GM19240 (cell line): ENCODE results near the gene ZBED6.
"Not testable (repeated sequence)": the region's sequence is repeated elsewhere in the genome, so short reads cannot be mapped to it uniquely, and the experiment has no call there.

Source experiments
- DNase-seq: peaks from one replicate; pipeline ENCODE4 v3.0.0; 2011; ENCODE audit warnings: low spot score; ENCODE audit not compliant: insufficient read length

ZBED6 gene, protein sequence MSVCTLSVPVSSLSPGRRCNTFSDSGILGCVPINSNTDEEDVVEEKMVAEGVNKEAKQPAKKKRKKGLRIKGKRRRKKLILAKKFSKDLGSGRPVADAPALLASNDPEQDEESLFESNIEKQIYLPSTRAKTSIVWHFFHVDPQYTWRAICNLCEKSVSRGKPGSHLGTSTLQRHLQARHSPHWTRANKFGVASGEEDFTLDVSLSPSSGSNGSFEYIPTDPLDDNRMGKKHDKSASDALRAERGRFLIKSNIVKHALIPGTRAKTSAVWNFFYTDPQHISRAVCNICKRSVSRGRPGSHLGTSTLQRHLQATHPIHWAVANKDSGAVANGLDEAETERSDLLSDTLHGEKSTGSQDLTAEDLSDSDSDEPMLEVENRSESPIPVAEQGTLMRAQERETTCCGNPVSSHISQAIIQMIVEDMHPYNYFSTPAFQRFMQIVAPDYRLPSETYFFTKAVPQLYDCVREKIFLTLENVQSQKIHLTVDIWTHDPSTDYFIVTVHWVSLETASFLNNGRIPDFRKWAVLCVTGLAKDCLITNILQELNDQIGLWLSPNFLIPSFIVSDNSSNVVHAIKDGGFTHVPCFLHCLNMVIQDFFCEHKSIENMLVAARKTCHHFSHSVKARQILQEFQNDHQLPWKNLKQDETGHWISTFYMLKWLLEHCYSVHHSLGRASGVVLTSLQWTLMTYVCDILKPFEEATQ (N-terminal part only)

DNA sequence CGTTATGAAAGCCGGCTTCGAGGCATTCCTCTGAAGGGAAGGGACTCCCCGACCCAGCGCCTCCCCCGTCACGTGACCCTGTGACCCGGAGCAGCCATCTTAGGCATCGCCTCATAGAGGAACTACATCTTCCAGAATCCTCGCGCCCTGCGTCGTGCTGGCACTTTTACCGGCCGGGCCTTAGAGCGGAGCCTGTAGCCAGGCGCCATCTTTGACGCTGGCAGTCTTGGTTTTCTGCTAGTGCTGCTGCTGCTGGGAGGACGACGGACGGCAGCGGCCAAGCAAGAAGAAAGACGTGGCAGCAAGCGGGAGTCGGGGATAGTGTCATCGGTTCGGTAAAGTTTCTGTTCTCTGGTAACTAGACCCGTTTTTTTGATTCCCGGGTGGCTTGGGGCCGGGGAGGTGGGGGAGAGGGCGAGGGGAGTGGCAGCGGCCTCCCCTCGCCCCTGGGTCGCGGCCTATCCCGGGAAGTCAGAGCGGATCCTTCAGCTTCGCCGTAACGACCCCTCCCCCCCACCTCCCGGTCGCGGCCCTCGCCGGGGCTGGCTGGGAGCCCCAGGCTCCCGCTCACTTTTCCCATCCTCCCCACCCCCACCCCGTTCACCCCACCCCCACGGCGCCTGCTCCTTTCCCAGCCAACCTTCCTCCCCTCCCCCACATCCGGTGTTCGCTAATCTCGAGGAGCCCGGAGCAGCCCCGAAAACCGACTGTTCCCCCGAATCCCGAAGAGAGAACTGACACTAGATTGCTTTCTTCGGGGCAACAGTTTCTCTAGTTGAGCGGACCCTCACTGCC lies at the start of gene ZBED6, which contains the start of gene ZC3H11A:
Gene ZBED6, plus strand, starts transcription at position 183 of the 795 bp plus-strand sequence. CDS start 1,900 bp downstream, outside the sequence.
Gene ZC3H11A, plus strand, starts transcription at position 183 of the 795 bp plus-strand sequence. CDS start 21,448 bp downstream, outside the sequence.
- peak; percentile 96 for DNase-seq

DNA sequence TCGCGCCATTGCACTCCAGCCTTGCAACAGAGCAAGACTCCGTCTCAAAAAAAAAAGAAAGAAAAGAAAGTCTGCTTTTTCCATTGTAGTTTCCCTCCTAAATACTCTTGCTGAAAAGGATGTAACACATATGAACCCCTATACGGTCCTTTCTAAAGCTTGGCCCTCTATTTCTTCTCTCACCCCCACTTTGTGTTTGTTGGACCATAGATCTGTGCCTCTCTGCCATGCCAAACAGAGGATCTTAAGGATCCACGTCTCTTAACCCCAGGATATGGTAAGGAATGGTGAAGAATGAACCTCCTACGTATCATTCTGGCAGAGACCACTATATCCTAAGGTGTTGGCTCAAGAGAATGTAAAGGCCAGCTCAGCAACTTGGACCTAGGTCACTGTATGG lies 49.1 kb upstream of the ZBED6 start:
- DNase-seq = no peak

DNA sequence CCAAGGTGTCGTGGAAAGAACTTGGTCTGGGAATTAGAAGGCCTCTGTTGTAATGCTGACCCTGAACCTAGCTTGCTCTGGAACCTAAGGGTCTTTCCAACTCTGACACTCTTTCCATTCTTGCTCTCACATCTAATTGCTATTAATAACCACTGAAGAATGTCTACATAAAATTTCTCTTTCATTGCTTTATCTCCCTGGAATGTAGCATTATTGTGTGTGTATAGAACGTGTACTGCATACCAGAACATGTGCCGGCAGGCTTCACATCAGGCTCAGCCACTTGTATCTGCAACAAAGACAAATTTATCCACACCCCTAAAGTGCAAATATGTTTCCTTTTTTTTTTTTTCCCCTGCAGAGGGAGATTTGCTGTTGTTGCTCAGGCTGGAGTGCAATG lies 44.4 kb upstream of the ZBED6 start:
- DNase-seq = no peak

DNA sequence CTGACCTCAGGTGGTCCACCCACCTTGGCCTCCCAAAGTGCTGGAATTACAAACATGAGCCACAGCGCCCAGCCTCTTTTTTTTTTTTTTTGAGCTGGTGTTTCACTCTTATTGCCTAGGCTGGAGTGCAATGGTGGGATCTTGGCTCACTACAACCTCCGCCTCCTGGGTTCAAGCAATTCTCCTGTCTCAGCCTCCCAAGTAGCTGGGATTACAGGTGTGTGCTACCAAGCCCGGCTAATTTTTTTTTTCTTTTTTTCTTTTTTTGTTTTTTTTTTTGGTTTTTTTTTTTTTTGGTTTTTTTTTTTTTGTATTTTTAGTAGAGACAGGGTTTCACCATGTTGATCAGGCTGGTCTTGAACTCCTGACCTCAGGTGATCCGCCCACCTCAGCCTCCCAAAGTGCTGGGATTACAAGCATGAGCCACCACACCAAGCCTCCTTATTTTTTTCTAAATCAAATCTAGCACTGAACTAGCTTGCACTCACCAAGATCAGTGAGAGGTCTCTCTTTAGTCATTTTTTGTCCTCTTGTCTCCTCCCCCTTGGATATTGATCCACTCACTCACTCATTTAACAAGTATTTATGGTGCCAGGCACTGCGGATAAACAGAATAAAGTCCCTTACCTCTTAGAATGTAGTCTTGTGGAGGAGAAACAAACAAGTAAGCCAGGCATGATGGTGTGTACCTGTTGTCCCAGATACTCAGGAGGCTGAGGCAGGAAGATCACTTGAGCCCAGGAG lies 43.6 kb upstream of the ZBED6 start:
- not testable (repeated sequence) for DNase-seq

DNA sequence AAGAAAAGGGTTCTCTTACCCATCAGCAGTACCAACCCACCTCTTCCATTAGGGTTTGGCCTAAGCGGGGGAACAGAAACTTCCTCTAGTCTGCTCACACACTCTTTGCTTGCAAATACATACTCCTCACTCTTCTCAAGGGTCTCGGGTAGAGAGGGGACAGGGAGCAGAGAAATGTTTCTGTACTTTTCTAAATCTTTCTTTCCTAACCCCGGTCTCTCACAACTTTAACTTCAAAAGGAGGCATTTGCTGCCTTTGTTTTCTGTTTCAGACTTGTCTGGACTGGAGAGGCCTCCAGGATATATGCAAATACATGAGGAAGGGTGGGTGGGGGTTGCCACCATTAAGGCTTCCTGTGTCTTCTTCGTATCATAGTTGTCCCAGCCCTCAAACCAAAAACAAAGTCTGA lies 41.0 kb upstream of the ZBED6 start:
- no peak for DNase-seq

DNA sequence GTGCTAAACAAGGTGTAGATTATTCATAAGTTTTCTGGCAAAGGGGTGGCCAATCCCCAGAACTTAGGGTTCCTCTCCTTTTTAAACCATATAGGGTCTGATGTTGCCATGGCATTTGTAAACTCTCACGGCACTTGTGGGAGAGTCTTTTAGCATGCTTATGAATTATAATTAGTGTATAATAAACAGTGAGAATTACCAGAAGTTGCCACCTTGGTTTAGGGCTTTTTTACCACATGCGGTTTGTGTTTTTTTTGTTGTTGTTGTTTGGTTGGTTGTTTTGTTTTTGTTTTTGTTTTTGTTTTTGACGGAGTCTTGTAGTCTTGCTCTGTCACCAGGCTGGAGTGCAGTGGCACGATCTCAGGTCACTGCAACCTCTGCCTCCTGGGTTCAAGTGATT lies 39.4 kb upstream of the ZBED6 start:
- DNase-seq = no peak

DNA sequence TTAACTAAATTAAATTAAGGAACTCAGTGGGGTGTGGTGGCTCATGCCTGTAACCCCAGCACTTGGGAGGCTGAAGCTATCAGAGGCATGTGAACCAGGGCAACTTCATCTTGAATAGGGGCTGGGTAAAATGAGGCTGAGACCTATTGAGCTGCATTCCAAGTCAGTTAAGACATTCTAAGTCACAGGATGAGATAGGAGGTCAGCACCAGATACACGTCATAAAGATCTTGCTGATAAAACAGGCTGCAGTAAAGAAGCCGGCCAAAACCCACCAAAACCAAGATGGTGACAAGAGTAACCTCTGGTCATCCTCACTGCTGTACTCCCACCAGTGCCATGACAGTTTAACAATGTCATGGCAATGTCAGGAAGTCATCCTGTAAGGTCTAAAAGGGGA lies 36.7 kb upstream of the ZBED6 start:
- DNase-seq = not testable (repeated sequence)

DNA sequence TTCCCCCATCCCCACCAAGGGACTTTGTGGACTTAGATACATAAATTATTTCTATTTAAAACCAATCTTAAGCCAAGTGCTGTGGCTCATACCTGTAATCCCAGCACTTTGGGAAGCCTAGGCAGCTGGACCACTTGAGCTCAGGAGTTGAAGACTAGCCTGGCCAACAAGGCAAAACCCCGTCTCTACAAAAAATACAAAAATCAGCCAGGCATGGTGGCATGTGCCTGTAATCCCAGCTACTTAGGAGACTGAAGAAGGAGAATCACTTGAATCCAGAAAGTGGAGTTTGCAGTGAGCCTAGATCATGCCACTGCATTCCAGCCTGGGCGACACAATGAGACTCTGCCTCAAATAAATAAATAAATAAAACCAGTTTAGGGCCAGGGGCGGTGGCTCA lies 34.9 kb upstream of the ZBED6 start:
- DNase-seq = no peak

DNA sequence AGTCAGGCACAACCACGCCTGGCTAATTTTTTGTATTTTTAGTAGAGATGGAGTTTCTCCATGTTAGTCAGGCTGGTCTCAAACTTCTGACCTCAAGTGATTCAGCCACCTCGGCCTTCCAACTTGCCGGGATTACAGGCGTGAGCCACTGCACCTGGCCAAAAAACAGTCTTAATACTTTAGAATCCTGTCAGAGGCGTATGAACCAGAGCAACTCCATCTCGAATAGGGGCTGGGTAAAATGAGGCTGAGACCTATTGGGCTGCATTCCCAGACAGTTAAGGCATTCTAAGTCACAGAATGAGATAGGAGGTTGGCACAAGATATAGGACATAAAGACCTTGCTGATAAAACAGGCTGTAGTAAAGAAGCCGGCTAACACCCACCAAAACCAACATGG lies 33.5 kb upstream of the ZBED6 start:
- DNase-seq = not testable (repeated sequence)

DNA sequence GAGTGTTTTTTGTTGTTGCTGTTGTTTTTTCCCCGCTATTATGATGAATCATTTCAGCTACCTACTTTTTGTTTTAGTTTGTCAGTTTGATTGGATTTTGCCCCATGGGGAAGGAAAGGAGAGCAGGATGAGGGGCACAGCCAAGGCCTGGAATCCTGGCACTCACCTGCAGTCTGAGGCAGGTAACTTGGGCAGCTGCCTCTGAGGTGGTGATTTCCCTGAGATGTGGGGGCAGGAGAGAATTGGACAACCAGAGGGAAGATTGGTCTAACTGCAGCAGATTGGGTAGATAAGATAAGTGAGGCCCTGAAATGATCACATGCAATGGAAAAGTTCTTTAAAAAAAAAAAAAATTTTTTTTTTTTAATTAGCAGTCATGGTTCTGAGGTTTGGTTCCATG lies 31.9 kb upstream of the ZBED6 start:
- no peak for DNase-seq

DNA sequence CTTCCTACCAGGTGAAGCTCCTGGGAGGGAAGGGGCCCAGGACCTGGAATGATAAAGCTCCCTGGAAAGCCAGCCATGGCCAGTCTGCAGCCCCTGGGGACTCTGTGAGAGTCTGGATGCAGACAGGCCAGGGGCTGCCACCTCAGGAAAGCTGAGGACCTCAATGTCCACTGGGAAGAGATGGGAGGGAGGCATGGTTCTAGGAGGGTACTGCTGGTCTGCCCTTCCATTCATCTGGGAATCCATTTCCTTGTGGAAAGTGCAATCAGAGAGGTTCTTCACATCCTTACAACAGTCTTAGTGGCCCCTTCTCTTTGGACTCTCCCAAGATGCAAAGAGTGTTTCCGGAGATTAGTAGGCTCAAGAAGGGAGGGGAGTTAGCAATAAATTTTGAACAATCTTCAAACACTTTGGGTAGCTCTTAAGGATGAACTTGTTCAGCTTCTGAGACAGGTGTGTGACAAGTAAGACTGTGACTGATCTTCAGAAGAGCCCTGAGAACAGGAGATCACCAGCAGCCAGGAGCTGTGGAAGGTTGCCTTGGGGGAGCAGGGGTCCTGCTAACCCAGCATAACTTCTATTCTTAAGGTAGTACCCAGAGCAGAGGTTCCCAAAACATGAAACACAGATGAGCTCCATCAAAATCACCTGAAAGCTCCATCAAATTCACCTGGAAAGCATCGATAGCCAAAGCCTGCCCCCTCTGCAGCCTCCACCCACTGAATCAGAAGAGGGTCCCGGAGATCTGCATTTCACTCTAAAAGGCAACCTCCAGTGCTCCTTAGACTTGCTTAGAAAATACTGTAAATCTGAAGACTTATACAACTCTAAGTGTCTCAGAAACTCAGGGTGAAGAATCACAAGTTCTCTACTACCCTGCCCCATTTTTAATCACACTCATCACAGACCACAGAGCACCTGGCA lies 31.1 kb upstream of the ZBED6 start:
- no peak for DNase-seq

DNA sequence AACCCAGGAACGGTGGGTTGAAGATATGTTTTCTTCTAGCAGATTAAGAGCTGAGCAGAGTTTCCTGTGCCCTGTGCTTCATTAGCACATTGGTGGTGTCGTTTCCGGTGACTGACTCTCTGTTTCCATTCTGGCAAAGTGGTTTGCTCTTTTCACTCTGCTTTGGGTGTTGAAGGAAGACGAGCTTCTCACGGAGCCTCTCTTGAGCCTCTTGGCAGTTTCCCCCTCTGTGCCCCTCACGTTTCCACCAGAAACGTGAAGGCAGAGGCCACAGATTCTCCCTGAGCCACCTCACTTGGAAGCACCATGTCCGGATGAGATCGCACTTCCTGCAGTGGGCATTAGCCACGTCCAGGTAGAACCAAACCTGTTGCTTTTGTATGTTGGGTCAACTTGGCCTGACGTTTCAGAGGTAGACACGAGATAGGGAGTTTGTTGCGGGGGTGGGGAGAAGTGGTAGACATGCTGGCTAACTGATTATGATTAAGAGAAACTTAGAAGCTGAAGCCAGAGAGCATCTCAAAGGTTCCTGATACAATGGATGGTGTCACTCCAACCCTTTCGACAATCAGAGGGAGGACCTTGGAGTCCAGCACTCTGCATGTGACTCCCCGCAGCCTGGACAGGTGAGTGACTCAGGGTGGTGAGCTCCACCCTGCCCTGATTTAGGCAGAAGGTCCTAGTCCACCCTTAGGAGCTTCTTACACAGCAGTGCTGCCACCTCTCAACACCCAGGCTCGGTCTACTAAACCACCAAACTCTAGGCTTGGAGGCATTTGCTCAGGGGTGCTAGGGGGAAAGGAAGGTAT lies 30.2 kb upstream of the ZBED6 start, which contains the start of gene LAX1:
Gene LAX1, plus strand, starts transcription at position 155 of the 809 bp plus-strand sequence. Its CDS starts 383 bp downstream, at position 538.
- no peak for DNase-seq

DNA sequence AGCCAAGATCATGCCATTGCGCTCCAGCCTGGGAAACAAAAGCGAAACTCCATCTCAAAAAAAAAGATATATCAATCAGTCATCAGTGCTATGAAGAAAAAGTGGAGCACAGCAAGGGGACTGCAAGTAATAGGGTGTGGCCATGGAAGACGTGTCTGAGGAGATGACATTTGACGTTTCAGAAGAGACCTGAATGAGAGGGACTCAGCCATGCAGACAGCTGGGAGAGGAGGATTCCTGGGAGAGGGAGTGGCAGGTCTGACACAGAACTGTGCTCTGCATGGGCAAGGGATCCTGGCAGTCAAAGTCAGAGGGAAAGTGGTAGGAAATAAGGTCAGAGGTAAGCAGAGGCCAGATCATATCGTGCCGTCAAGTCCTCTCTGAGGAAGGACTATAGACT lies 27.2 kb upstream of the ZBED6 start:
- no peak for DNase-seq

DNA sequence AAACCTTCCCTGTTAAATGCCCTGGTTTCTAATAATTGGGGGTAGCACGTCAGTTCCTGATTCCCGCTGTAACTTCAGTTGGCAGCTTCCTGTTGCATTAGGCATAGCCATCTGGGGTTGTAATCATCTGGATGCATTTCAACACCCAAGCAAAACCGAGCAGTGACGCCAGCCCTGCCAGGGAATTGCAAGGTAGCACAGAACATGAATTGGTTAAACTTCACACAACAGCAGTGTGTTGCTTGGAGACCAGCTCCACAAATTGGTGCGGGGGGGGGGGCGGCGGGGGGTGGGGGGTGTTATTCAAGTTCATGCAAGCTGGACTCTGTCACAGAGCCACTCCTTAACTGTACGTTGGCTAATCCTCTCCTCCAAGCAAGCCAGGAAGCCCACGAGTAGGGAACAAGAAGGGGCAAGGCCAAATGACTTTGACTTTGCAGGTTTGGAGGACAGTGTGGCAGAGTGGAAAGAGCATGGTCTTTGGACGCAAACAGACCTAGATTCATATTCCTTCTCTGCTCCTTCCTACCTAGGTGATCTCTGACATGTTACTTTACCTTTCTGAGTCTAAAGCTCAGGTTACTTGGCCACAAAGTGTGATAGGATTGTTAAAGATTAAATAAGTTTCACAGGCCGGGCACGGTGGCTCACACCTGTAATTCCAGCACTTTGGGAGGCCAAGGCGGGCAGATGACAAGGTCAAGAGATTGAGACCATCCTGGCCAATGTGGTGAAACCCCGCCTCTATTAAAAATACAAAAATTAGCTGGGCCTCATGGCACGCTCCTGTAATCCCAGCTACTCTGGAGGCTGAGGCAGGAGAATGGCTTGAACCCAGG lies 25.7 kb upstream of the ZBED6 start:
- DNase-seq = no peak

DNA sequence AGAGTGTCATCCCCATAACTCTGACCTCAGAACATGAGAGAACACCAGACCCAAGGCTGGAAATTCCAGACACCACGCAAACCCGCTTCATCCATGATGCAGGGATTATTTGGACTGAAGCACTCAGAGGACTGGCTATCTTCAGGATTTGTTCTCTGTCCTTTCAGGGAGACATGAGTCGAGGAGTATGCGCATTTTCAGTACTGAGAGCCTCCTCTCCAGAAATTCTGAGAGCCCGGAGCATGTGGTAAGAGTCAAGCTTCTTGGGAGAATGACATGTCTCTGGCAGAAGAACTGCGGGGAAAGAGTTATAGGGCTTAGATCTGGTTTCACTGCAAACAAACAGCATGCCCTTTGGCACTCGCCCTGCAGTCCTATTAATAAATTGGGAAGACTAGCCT lies 23.5 kb upstream of the ZBED6 start:
- DNase-seq = no peak

DNA sequence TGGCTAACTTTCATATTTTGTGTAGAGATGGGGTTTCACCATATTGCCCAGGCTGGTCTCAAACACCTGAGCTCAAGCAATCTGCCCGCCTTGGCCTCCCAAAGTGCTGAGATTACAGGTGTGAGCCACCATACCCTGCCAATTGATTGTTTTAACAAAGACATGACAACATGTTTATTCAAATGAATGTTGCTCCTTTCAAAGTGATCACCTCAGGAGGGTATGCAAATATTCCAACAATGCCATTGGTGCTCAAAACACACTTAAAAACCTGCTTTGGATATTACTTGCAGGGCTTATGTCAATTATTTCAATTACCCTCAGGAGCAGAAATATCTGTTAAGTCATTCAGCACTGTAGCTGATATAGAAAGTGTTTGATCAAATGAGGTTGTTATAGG lies 22.6 kb upstream of the ZBED6 start:
- DNase-seq = no peak

DNA sequence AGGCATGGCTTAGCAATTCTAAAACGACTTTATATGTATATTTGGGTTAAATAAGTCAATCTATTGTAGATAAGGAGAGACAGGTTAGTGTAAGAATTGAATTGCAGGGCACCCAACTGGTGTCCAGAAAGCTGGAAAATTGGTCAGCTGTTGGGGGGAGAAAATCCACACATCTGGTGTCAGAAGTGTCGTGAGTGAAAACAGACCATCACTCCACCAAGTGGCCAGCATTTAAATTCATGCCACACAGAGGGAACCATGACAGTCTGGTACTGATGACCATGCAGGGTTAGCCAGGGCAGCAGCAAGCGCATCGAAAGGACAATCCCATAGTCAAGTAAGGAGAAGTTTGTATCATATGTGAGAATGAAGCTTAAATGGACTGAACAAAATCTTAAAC lies 18.8 kb upstream of the ZBED6 start:
- DNase-seq = no peak

DNA sequence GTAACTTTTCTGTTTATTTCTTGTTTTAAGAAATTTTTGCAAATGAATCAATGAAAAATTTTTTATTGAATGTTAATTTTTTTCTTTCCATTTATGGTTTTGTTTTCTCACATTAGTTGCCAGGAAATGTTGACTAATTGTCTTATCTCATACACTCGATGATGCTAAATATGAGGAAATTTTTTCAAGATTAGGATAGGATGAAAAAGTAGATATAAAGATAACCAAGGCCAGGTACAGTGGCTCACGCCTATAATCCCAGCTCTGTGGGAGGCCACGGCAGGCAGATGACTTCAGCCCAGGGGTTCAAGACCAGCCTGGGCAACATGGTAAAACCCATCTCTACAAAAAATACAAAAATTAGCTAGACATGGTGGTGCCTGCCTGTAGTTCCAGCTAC lies 17.8 kb upstream of the ZBED6 start:
- no peak for DNase-seq
